Right atrium auricular region (tissue), 2 donors: ENCODE data around the gene ATP2C2. TPM values are rescaled to one million over a fixed set of nuclear protein-coding genes. Genes with fewer than 3 reads are reported as not detected.
A peak's percentile ranks its signal among the peaks of the same experiment; 100 is the strongest.

Experiments used
- DNase-seq: peaks from one replicate; pipeline ENCODE4 v3.0.0-alpha.2; 2019; ENCODE audit warnings: low spot score
- H3K27ac ChIP-seq, 2 donors: fragments of 200-600 bp; sonication (generic); 1 replicate in 1 of 2; 2 replicates in 1 of 2; pipeline ENCODE4 v1.5.1; 2016 to 2019
- H3K27me3 ChIP-seq, 2 donors: fragments of 200-600 bp; sonication (generic); one replicate each; pipeline versions ENCODE4 v1.5.1 to v1.6.0; 2017 to 2019
- H3K36me3 ChIP-seq: fragments of 200-600 bp; sonication (generic); one replicate; pipeline ENCODE4 v1.5.1; 2016
- H3K4me1 ChIP-seq, 2 donors: fragments of 200-600 bp; sonication (generic); one replicate each; pipeline versions ENCODE4 v1.5.1 to v1.6.0; 2017 to 2019
- H3K4me3 ChIP-seq, 2 donors: fragments of 200-600 bp; sonication (generic); 1 replicate in 1 of 2; 2 replicates in 1 of 2; pipeline ENCODE4 v1.5.1; 2017 to 2019; ENCODE audit warnings: mild to moderate bottlenecking in 1 of 2, moderate library complexity in 1 of 2
- H3K9me3 ChIP-seq, 2 donors: fragments of 200-600 bp; sonication (generic); one replicate each; pipeline ENCODE4 v1.5.1; 2019
- total RNA-seq, 2 donors: library from RNA; depleted of rRNA; stranded (reverse); fragments of >200 nt; gene quantifications; one replicate each; pipeline ENCODE4 v1.1.0, GENCODE V29; 2016
- TF ChIP-seq, protein P1 (sequence below), 2 donors: fragments of 200-600 bp; sonication (generic); IDR thresholded peaks; one replicate each; pipeline ENCODE4 v1.5.1; 2019; ENCODE audit warnings: antibody characterized with exemption in 2 of 2

The ATP2C2 gene
- total RNA-seq, 2 donors from 2014 or later = not detected

DNA sequence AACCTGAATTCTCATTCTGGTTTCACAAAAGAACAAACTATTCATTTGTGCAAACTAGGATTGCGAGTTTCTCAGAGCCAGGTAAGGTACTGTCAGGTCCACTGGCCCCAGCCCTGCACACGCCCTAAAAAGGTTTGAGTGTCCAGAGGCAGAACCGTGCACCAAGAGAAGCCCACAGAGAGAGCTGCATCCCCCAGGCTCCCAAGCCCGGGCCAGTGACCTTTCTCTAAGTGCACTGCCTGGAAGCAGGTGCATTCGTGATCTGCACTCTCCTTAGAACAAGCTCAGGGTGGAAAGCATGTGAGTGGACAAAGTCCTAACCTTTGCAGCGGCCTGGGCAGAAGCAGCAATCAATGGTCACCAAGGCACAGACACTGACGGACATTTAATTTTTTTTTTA is 109.3 kb downstream of the ATP2C2 start:
- H3K27ac ChIP-seq = no peak overlapping the region
- H3K4me1 ChIP-seq = no peaks in the 10 kb centered on the region
- no peaks in the 10 kb centered on the region for H3K9me3 ChIP-seq
- TF ChIP-seq, protein P1, sequence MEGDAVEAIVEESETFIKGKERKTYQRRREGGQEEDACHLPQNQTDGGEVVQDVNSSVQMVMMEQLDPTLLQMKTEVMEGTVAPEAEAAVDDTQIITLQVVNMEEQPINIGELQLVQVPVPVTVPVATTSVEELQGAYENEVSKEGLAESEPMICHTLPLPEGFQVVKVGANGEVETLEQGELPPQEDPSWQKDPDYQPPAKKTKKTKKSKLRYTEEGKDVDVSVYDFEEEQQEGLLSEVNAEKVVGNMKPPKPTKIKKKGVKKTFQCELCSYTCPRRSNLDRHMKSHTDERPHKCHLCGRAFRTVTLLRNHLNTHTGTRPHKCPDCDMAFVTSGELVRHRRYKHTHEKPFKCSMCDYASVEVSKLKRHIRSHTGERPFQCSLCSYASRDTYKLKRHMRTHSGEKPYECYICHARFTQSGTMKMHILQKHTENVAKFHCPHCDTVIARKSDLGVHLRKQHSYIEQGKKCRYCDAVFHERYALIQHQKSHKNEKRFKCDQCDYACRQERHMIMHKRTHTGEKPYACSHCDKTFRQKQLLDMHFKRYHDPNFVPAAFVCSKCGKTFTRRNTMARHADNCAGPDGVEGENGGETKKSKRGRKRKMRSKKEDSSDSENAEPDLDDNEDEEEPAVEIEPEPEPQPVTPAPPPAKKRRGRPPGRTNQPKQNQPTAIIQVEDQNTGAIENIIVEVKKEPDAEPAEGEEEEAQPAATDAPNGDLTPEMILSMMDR (IDR thresholded peaks at IDR 0.05) = no peak
- H3K27me3 ChIP-seq = no peaks in the 10 kb centered on the region
- peak; percentile 47 for DNase-seq
- no peak overlapping the region for H3K4me3 ChIP-seq
- H3K36me3 ChIP-seq = peaks cover 7% of the 10 kb centered on the region

DNA sequence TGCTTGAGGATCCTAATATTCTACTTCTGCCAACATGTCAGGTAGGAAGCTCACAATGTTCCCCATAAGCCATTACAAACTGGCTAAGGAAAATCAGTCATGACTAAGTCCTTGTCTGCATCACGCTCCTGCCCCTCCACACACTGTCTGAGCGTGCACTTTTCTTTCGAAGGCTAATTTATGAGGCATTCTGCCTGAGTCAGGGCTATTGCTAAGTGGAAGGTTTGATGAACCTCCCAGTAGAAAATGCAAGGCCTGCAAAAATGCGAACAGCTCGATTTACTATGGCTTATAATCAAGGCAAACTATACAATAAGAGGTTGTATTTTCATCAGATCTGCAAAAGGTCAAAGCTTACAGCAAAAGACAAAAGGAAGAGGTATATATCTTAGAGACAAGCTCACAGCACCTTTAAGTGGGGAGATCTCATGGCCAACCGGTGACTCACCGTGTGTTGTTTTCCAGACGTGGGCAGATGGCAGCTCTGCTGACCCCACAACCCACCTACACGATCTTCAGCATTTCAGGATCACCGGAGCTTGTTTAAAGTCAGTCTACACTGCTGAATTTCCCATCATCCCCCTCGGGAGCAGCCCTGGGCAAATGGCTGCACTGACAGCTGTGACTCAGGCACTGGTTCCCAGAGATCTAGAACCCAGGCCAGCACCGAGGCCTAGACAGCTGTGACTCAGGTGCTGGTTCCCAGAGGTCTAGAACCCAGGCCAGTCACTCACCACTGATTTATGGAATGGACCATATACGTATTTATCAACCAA is 110.0 kb downstream of the ATP2C2 start:
- H3K27ac ChIP-seq = no peak overlapping the region
- no peaks in the 10 kb centered on the region for H3K27me3 ChIP-seq
- H3K9me3 ChIP-seq = no peaks in the 10 kb centered on the region
- no peaks in the 10 kb centered on the region for H3K4me1 ChIP-seq
- DNase-seq = peak; percentile 38
- TF ChIP-seq, protein P1 (IDR thresholded peaks at IDR 0.05) = no peak
- peaks cover 13% of the 10 kb centered on the region for H3K36me3 ChIP-seq
- no peak overlapping the region for H3K4me3 ChIP-seq

DNA sequence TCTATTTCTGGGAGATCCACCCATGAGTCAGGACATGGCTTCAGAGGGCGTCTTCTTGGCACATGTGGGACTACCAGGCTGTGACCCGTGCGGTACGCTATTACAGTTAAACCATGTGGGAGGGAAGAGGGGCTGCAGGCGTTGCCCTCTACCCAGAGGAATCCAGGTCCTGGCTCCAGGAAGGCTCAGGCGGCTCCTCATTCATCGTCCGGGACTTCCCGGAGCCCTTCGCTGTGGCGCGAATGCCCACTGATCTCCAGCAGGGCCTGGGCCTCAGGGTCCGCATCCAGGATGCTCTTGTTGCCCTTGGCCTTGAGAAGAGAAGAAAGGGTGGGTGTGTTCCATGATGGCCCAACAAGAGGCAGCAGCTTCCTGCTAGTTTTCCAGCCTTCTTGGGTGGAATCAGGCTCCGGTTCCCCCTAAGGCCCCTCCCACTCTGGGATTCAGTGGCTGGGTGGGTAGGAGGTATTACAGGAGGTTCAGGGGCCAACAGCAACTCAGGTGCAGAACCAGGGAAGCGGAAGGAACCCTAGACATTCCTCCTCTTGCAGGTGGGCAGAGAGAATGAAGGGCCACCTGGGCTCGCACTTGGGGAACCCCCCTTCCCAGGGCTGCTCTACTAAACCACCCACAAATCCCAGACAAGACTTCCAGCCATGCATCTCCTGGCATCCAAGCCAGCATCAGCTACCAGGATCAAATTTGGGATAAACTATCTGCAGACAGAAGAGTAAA is 111.5 kb downstream of the ATP2C2 start:
- TF ChIP-seq, protein P1 (IDR thresholded peaks at IDR 0.05) = no peak
- DNase-seq = no peak
- Histone ChIP-seq H3K36me3 (peaks cover 14% of the 10 kb centered on the region), H3K4me3 (no peak overlapping the region), H3K27ac (no peak overlapping the region), H3K4me1 (no peaks in the 10 kb centered on the region), H3K9me3 (no peaks in the 10 kb centered on the region), H3K27me3 (no peaks in the 10 kb centered on the region)

DNA sequence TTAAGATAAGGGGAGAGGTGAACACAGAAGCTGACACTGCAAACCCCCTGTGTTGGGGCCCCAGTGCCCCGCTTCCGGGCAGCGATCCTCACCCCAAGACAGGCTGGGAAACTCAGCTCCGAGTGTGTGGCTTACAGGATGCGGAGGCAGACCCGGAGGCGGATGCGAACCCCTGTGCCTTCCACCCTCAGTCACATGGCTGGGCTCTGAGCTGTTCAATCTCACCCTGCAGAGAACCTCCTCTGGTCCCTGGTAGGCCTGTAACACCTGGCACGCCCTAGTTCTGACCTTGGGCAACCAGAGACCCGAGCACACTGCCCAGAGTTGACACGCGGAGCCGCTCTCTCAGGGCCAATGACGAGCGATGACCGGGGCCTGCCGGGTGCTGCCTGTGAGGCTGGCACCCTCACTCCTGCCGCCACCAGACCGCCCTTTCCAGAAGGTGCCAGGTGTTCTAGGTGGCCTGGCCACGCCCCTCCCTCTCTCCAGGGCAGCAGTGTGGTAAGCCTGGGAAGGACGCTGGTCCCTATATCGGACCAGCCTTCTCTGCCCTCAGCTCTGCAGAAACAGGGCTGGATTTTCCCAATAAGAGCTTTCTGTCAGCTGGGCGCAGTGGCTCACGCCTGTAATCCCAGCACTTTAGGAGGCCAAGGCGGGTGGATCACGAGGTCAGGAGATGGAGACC is 112.9 kb downstream of the ATP2C2 start:
- H3K27me3 ChIP-seq = no peaks in the 10 kb centered on the region
- no peak overlapping the region for H3K27ac ChIP-seq
- no peak overlapping the region for H3K4me3 ChIP-seq
- no peaks in the 10 kb centered on the region for H3K4me1 ChIP-seq
- H3K9me3 ChIP-seq = no peaks in the 10 kb centered on the region
- H3K36me3 ChIP-seq = peaks cover 14% of the 10 kb centered on the region
- DNase-seq = peak; percentile 47
- TF ChIP-seq, protein P1 (IDR thresholded peaks at IDR 0.05) = no peak

DNA sequence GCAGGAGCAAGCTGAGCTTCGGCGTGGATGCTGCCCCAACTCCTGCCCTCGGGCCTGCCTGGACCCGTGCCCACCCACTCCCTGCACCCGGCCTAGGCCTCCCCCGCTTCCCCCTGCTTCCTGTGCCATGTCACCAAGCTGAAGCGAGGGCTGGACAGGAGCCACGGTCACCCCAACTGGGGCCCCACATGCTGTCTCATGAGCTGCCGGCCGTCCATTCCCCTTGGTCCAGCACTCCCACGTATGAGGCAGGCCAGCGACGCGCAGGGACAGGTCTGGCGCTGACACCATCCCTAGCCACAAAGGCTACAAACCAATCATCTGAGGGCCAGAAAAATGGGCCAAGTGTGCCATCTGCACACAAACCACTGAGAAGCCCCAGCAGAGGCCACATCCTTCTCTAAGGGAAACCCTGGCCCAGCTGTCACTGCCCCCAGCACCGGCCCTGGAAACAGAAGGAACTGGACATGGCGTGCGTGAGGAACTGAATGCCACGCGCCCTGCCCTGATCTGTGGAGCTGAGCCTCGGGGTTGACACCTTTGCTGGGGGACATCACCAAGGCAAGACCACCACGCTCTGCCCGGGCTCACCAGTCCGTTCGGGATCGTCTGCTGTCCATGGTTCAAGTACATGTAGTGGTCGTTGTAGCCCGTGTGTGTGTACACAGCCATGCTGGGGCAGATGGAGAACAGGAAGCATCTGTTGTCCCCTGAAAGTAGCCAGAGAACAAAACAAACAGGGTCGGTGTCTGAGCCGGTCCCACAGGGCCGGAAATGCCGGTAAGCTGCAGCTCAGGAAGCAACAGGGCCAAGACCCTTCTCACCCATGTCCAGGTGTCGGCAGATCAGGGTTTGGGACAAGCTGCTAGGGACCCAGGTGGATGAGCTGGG is 113.9 kb downstream of the ATP2C2 start:
- DNase-seq = peak; percentile 43
- Histone ChIP-seq H3K9me3 (no peaks in the 10 kb centered on the region), H3K27me3 (no peaks in the 10 kb centered on the region), H3K4me3 (no peak overlapping the region), H3K4me1 (no peaks in the 10 kb centered on the region), H3K36me3 (peaks cover 23% of the 10 kb centered on the region), H3K27ac (no peak overlapping the region)
- TF ChIP-seq, protein P1 (IDR thresholded peaks at IDR 0.05) = no peak
